H1 (cell line): Measurements from ENCODE around the gene BPGM. TPM values are rescaled to one million over a fixed set of nuclear protein-coding genes. Genes with fewer than 3 reads are reported as not detected.

Experiments used
- CTCF ChIA-PET: fragments of 300-600 bp; sonication (Branson Sonifier 250); formaldehyde crosslinking; loops from one replicate; lab custom pipeline; 2021; ENCODE audit not compliant: partially characterized antibody; lab: Charles Lee
- POLR2A ChIA-PET: fragments of 300-600 bp; sonication (Branson Sonifier 250); formaldehyde crosslinking; loops from one replicate; lab custom pipeline; 2021; ENCODE audit warnings: inconsistent platforms; ENCODE audit not compliant: partially characterized antibody; lab: Charles Lee
- DNase-seq, 2 experiments: peaks; one replicate each; pipeline versions ENCODE4 v3.0.0 to v3.0.0-alpha.2; 2010 to 2022; ENCODE audit warnings: low spot score in 2 of 2, low read depth in 1 of 2, mixed read lengths in 1 of 2
- FAIRE-seq: peaks from 2 replicates; lab custom pipeline; 2011; peaks lifted over from hg19 to GRCh38; lab: Jason Lieb, UNC
- H2AFZ ChIP-seq: 2 replicates; pipeline ENCODE4 v1.8.1; 2012; ENCODE audit warnings: low read length, inconsistent platforms
- H2AK5ac ChIP-seq: 2 replicates; pipeline ENCODE4 v1.6.1; 2013; ENCODE audit warnings: low read depth, low read length
- H2BK120ac ChIP-seq: replicated peaks from 2 replicates; pipeline ENCODE3; 2013; ENCODE audit warnings: low read depth, low read length, inconsistent platforms
- H2BK12ac ChIP-seq: 2 replicates; pipeline ENCODE4 v1.6.1; 2013; ENCODE audit warnings: low read depth, low read length
- H2BK15ac ChIP-seq: 2 replicates; pipeline ENCODE4 v1.6.1; 2013; ENCODE audit warnings: low read length
- H2BK20ac ChIP-seq: 2 replicates; pipeline ENCODE4 v1.6.1; 2013; ENCODE audit warnings: low read length
- H2BK5ac ChIP-seq: 2 replicates; pipeline ENCODE4 v1.6.1; 2013; ENCODE audit warnings: low read depth, low read length
- H3K14ac ChIP-seq: 2 replicates; pipeline ENCODE4 v1.6.1; 2013; ENCODE audit warnings: inconsistent platforms; ENCODE audit not compliant: insufficient read length
- H3K18ac ChIP-seq: 2 replicates; pipeline ENCODE4 v1.6.1; 2013; ENCODE audit warnings: low read length; ENCODE audit errors: extremely low read depth
- H3K23ac ChIP-seq: 2 replicates; pipeline ENCODE4 v1.6.1; 2013; ENCODE audit warnings: inconsistent platforms; ENCODE audit not compliant: insufficient read length
- H3K23me2 ChIP-seq: 2 replicates; pipeline ENCODE4 v1.6.1; 2013; ENCODE audit warnings: low read depth, low read length
- H3K27ac ChIP-seq: 2 replicates; pipeline ENCODE4 v1.6.1; 2011; ENCODE audit warnings: low read depth, low read length, inconsistent platforms
- H3K27me3 ChIP-seq, 4 experiments: replicated peaks in 1 of 4; 1 replicate in 1 of 4; 2 replicates in 3 of 4; pipeline versions ENCODE4 v1.6.1 to v1.8.1; 2011 to 2013; ENCODE audit warnings: low read length in 3 of 4, mild to moderate bottlenecking in 3 of 4, inconsistent platforms in 2 of 4, mixed read lengths in 2 of 4, moderate library complexity in 1 of 4; ENCODE audit not compliant: control insufficient read depth in 3 of 4, insufficient read depth in 3 of 4; ENCODE audit errors: extremely low read depth in 1 of 4
- H3K36me3 ChIP-seq, 4 experiments: 2 replicates each; pipeline versions ENCODE4 v1.6.1 to v1.8.1; 2011 to 2013; ENCODE audit warnings: mild to moderate bottlenecking in 4 of 4, low read length in 3 of 4, moderate library complexity in 2 of 4, control low read depth in 1 of 4, inconsistent platforms in 1 of 4; ENCODE audit not compliant: insufficient read depth in 4 of 4, control insufficient read depth in 2 of 4
- H3K4ac ChIP-seq: replicated peaks from 2 replicates; pipeline ENCODE3; 2013; ENCODE audit warnings: low read length, low read depth, mixed read lengths, inconsistent platforms; ENCODE audit not compliant: insufficient read length
- H3K4me1 ChIP-seq, 4 experiments: replicated peaks in 1 of 4; 1 replicate in 1 of 4; 2 replicates in 3 of 4; pipeline versions ENCODE4 v1.6.1 to v1.8.1; 2011 to 2013; ENCODE audit warnings: low read length in 3 of 4, inconsistent platforms in 2 of 4, mixed read lengths in 1 of 4; ENCODE audit not compliant: insufficient read depth in 4 of 4, control insufficient read depth in 3 of 4
- H3K4me2 ChIP-seq, 2 experiments: 2 replicates each; pipeline versions ENCODE4 v1.6.1 to v1.8.1; 2011 to 2013; ENCODE audit warnings: low read depth in 2 of 2, low read length in 2 of 2, control low read depth in 1 of 2, inconsistent platforms in 1 of 2, mild to moderate bottlenecking in 1 of 2; ENCODE audit not compliant: insufficient read depth in 1 of 2
- H3K4me3 ChIP-seq, 4 experiments: fragments of 200-600, 300-600 bp in 1 of 4; sonication (generic), shearing (Covaris generic), sonication (Bioruptor Twin) in 1 of 4; 2 replicates each; pipeline versions ENCODE4 v1.5.1 to v1.8.1; 2011 to 2016; ENCODE audit warnings: low read length in 4 of 4, low read depth in 3 of 4, control low read depth in 2 of 4, inconsistent platforms in 2 of 4, mild to moderate bottlenecking in 2 of 4, mixed read lengths in 1 of 4, moderate library complexity in 1 of 4; ENCODE audit not compliant: insufficient read depth in 2 of 4; ENCODE audit errors: extremely low read depth in 1 of 4
- H3K56ac ChIP-seq: replicated peaks from 2 replicates; pipeline ENCODE3; 2013; ENCODE audit warnings: low read depth, mild to moderate bottlenecking, mixed read lengths, low read length, inconsistent platforms; ENCODE audit not compliant: insufficient read length
- H3K79me1 ChIP-seq: 2 replicates; pipeline ENCODE4 v1.6.1; 2013; ENCODE audit warnings: low read depth, low read length, control low read depth
- H3K79me2 ChIP-seq, 2 experiments: 2 replicates each; pipeline versions ENCODE4 v1.6.1 to v1.8.1; 2012 to 2013; ENCODE audit warnings: low read length in 2 of 2, mild to moderate bottlenecking in 2 of 2, inconsistent platforms in 1 of 2; ENCODE audit not compliant: insufficient read depth in 2 of 2, control insufficient read depth in 1 of 2
- H3K9ac ChIP-seq, 4 experiments: replicated peaks in 1 of 4; 1 replicate in 1 of 4; 2 replicates in 3 of 4; pipeline versions ENCODE4 v1.6.1 to v1.8.1; 2011 to 2013; ENCODE audit warnings: low read depth in 3 of 4, low read length in 3 of 4, control low read depth in 2 of 4, mild to moderate bottlenecking in 2 of 4, moderate library complexity in 2 of 4, inconsistent platforms in 1 of 4; ENCODE audit errors: extremely low read depth in 1 of 4
- H3K9me3 ChIP-seq, 2 experiments: 2 replicates each; pipeline versions ENCODE4 v1.6.1 to v1.8.1; 2012 to 2013; ENCODE audit warnings: mild to moderate bottlenecking in 2 of 2, moderate library complexity in 2 of 2, control low read depth in 1 of 2, inconsistent platforms in 1 of 2, low read depth in 1 of 2, low read length in 1 of 2, mixed read lengths in 1 of 2; ENCODE audit not compliant: insufficient read depth in 2 of 2
- H4K20me1 ChIP-seq, 2 experiments: replicated peaks in 1 of 2; 2 replicates each; pipeline versions ENCODE3 to v1.8.1; 2011 to 2013; ENCODE audit warnings: inconsistent platforms in 2 of 2, low read length in 2 of 2, mild to moderate bottlenecking in 1 of 2; ENCODE audit not compliant: insufficient read depth in 2 of 2, control insufficient read depth in 1 of 2
- H4K5ac ChIP-seq: 2 replicates; pipeline ENCODE4 v1.6.1; 2013; ENCODE audit warnings: low read length, low read depth, mixed read lengths, inconsistent platforms; ENCODE audit not compliant: insufficient read length
- H4K8ac ChIP-seq: 2 replicates; pipeline ENCODE4 v1.8.0; 2013; ENCODE audit warnings: mild to moderate bottlenecking, moderate library complexity, low read length, inconsistent platforms; ENCODE audit not compliant: insufficient read depth; ENCODE audit errors: extremely low read depth
- H4K91ac ChIP-seq: replicated peaks from 2 replicates; pipeline ENCODE3; 2013; ENCODE audit warnings: low read length, mixed read lengths, inconsistent platforms; ENCODE audit not compliant: insufficient read length
- EGR1 ChIP-seq: IDR thresholded peaks from 2 replicates; pipeline ENCODE4 v1.6.1; 2011; ENCODE audit warnings: low read depth, low read length, borderline replicate concordance
- JUND ChIP-seq: IDR thresholded peaks from 2 replicates; pipeline ENCODE4 v1.6.1; 2011; ENCODE audit warnings: mild to moderate bottlenecking, improper control_type of control experiment, low read length
- KDM5A ChIP-seq: fragments of 200-600 bp; IDR thresholded peaks from 2 replicates; pipeline ENCODE4 v1.7.1; 2012; ENCODE audit warnings: mild to moderate bottlenecking, low read length, inconsistent platforms, mixed read lengths
- RAD21 ChIP-seq, 2 experiments: IDR thresholded peaks in 1 of 2; conservative IDR thresholded peaks in 1 of 2; 2 replicates each; pipeline ENCODE4 v1.6.1; 2011; ENCODE audit warnings: low read depth in 2 of 2, low read length in 2 of 2, improper control_type of control experiment in 1 of 2, inconsistent platforms in 1 of 2, mild to moderate bottlenecking in 1 of 2, moderate library complexity in 1 of 2
- SAP30 ChIP-seq: fragments of 300-600 bp; sonication (generic); IDR thresholded peaks from 2 replicates; pipeline ENCODE4 v1.7.1; 2012; ENCODE audit warnings: low read length, moderate library complexity, mild to moderate bottlenecking, inconsistent platforms; ENCODE audit not compliant: insufficient read depth, insufficient replicate concordance
- SIX5 ChIP-seq: IDR thresholded peaks from 2 replicates; pipeline ENCODE4 v1.6.1; 2011; ENCODE audit warnings: mild to moderate bottlenecking, low read depth, low read length
- ZNF274 ChIP-seq: IDR thresholded peaks from 2 replicates; pipeline ENCODE4 v1.7.0; 2012; ENCODE audit warnings: low read length, borderline replicate concordance; ENCODE audit errors: extremely low read depth
- WGBS, 2 experiments: shearing (Covaris generic) in 1 of 2; methylation state at CpG; one replicate each; pipeline versions ENCODE4 v1.1.6 to v1.1.7; 2013 to 2015; ENCODE audit warnings: low lambda C conversion rate in 2 of 2, mixed read lengths in 2 of 2, inconsistent platforms in 1 of 2, low coverage in 1 of 2, missing lambda C conversion rate in 1 of 2; ENCODE audit not compliant: insufficient replicate concordance in 2 of 2, insufficient coverage in 1 of 2, insufficient read length in 1 of 2; ENCODE audit errors: extremely low coverage in 1 of 2, missing lambda C conversion rate in 1 of 2; 5-methylcytosine and 5-hydroxymethylcytosine counted together
- polyA plus RNA-seq, 7 experiments: library from polyadenylated mRNA; depleted of rRNA in 3 of 7; stranded (reverse) in 5 of 7; unstranded in 2 of 7; fragments of >200 nt in 5 of 7; fragments of 200-250 nt in 2 of 7; gene quantifications; 1 replicate in 5 of 7; 2 replicates in 1 of 7; 4 replicates in 1 of 7; pipeline versions ENCODE4 v1.2.1 to v1.2.3, GENCODE V29; 2011 to 2013; ENCODE audit warnings: missing spikeins in 2 of 7, mixed read lengths in 2 of 7
- total RNA-seq: library from RNA; stranded (reverse); fragmentation: NEBNext Ultra II Directional; extraction: Animal tissue kit (Norgen Biotek cat#: 25700); gene quantifications from 2 replicates; pipeline ENCODE4 v1.2.1, GENCODE V29; 2021
- TF ChIP-seq, protein P1 (sequence below), 3 experiments: IDR thresholded peaks; 1 replicate in 2 of 3; 2 replicates in 1 of 3; pipeline versions ENCODE4 v1.5.1 to v1.6.1; 2011; ENCODE audit warnings: low read length in 3 of 3, mild to moderate bottlenecking in 3 of 3, inconsistent platforms in 2 of 3, low read depth in 1 of 3, moderate library complexity in 1 of 3; ENCODE audit not compliant: insufficient read depth in 1 of 3; ENCODE audit errors: control extremely low read depth in 1 of 3

The BPGM gene
- total and polyA plus RNA-seq, 2 of the 8 experiments (the other 6 are each of a cell fraction or from before 2014, with no cell fraction given) = 9.7 to 15.3 TPM

DNA sequence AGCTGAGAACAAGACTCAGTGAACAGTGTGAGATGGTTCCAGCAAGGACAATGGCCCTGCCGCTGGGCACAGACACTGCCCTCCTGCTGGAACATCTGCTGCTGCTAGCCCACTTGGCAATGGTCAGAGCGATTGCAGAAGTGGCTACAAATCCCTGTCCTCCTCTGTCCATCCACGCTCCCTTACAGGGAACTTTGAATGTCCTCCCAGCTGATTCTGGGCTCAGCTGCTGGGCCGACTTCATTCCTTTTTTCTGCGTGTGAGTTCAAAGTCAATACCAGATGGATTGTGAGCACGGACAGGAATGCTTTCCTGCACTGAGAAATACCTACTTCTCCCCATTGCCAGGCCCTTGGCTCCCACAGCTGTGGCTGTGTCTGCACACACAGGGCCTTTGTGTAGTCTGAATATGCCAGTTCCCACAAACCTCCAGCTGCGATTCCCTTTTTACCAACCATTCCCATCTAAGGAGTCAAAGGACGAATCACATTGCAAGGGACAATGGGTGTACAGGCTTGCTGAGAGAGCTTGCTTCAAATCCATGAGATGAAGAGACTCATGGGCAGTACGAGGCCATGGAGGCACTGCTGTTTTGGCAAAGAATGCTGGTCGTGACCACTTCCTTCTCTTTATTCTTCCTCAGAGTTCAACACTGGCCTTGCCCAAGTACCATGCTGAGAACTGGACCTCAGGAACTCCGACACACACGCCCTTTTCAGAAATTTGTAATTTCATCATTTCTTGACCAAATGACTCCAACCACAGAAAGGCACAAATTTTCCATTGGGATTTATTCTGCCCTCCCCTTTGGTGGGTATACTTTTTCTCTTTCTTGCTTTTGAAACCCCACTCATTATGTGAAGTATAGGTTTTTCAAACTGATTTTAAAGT, 44.2 kb downstream of the BPGM start:
- CTCF ChIA-PET = interaction anchor here (0.8 to 3.5 kb wide), 27 partner anchors 9 to 479 kb away, joined by 3 to 28 read pairs (median 4); no protein-coding TSS in a partner anchor
- 90% methylated on average over 12 of the region's 12 CpGs; no CpG with 5 or more reads in 1 of the 2 experiments for WGBS, 2 experiments
- Histone ChIP-seq H3K14ac (no peak overlapping the region), H3K27me3 (no peaks in the 10 kb centered on the region), H2AFZ (0 out of 2 replicates have a peak overlapping the region, but pooled peaks have one; percentile 77), H3K4ac (no peak overlapping the region), H3K18ac (no peak overlapping the region), H4K8ac (no peak overlapping the region), H4K20me1 (no peaks in the 10 kb centered on the region), H2BK15ac (no peak overlapping the region), H3K23ac (no peak overlapping the region), H2BK20ac (no peak overlapping the region), H3K79me1 (no peaks in the 10 kb centered on the region), H2BK12ac (no peak overlapping the region; the same call in 1 of the 2 replicates), H2BK120ac (no peak overlapping the region), H3K27ac (no peak overlapping the region), H3K9ac (no peak overlapping the region), H2BK5ac (no peak overlapping the region), H3K56ac (no peak overlapping the region), H3K79me2 (no peaks in the 10 kb centered on the region), H3K4me3 (no peak overlapping the region), H3K36me3 (no peaks in the 10 kb centered on the region; a peak in 1 of 8 replicates), H4K5ac (no peak overlapping the region), H3K9me3 (no peaks in the 10 kb centered on the region), H4K91ac (no peak overlapping the region), H2AK5ac (no peak overlapping the region), H3K4me2 (no peak overlapping the region), H3K4me1 (peaks cover 0 to 3% (median 0%) of the 10 kb centered on the region in 4 experiments; a peak in 1 of 7 replicates), H3K23me2 (no peaks in the 10 kb centered on the region)
- DNase-seq (no peak), FAIRE-seq (no peak)
- POLR2A ChIA-PET = interaction anchor here (0.5 to 1.9 kb wide), 4 partner anchors 13 to 88 kb away, joined by 3 to 5 read pairs (median 4); no protein-coding TSS in a partner anchor
- TF ChIP-seq SIX5 = no peak
- TF ChIP-seq JUND = no peak
- TF ChIP-seq RAD21 (IDR thresholded peaks at IDR 0.05 in 1 of 2, conservative IDR thresholded peaks at IDR 0.05 in 1 of 2; ENCODE audit: low read depth in 2 of 2, low read length in 2 of 2) = no peak
- TF ChIP-seq SAP30 = no peak
- TF ChIP-seq, protein P1, sequence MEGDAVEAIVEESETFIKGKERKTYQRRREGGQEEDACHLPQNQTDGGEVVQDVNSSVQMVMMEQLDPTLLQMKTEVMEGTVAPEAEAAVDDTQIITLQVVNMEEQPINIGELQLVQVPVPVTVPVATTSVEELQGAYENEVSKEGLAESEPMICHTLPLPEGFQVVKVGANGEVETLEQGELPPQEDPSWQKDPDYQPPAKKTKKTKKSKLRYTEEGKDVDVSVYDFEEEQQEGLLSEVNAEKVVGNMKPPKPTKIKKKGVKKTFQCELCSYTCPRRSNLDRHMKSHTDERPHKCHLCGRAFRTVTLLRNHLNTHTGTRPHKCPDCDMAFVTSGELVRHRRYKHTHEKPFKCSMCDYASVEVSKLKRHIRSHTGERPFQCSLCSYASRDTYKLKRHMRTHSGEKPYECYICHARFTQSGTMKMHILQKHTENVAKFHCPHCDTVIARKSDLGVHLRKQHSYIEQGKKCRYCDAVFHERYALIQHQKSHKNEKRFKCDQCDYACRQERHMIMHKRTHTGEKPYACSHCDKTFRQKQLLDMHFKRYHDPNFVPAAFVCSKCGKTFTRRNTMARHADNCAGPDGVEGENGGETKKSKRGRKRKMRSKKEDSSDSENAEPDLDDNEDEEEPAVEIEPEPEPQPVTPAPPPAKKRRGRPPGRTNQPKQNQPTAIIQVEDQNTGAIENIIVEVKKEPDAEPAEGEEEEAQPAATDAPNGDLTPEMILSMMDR (IDR thresholded peaks at IDR 0.05; ENCODE audit: control extremely low read depth in 1 of 3, insufficient read depth in 1 of 3, low read depth in 1 of 3, low read length in 3 of 3) = no peak
- no peak for TF ChIP-seq ZNF274
- no peak for TF ChIP-seq EGR1
- no peak for TF ChIP-seq KDM5A
